BJ (cell line): ENCODE results near the gene RPL39. TPM values are rescaled to one million over a fixed set of nuclear protein-coding genes. Genes with fewer than 3 reads are reported as not detected.
"Not testable (repeated sequence)": the region's sequence is repeated elsewhere in the genome, so short reads cannot be mapped to it uniquely, and the experiment has no call there.

ENCODE experiments used
- CTCF ChIA-PET: fragments of 350-600 bp; formaldehyde crosslinking; extraction: SDS; loops from one replicate; lab custom pipeline; 2021; ENCODE audit warnings: antibody characterized with exemption, inconsistent platforms; lab: Yijun Ruan, JAX
- POLR2A ChIA-PET: fragments of 300-600 bp; sonication (Branson Sonifier 250); formaldehyde crosslinking; extraction: SDS; loops from one replicate; lab custom pipeline; 2021; ENCODE audit warnings: antibody characterized with exemption; lab: Charles Lee
- DNase-seq: peaks from one replicate; pipeline ENCODE4 v3.0.0-alpha.2; 2011; ENCODE audit warnings: low read depth
- H3K27me3 ChIP-seq: 2 replicates; pipeline ENCODE4 v1.6.0; 2011; ENCODE audit warnings: low read length; ENCODE audit not compliant: control insufficient read depth, insufficient read depth
- H3K36me3 ChIP-seq: 2 replicates; pipeline ENCODE4 v1.5.1; 2011; ENCODE audit warnings: low read length; ENCODE audit not compliant: control insufficient read depth, insufficient read depth
- H3K4me3 ChIP-seq: 2 replicates; pipeline ENCODE4 v1.5.1; 2011; ENCODE audit warnings: low read depth, mild to moderate bottlenecking, control low read depth, low read length
- polyA plus RNA-seq: library from polyadenylated mRNA; depleted of rRNA; stranded (reverse); fragments of >200 nt; gene quantifications from 2 replicates; pipeline ENCODE4 v1.2.3, GENCODE V29; 2011
- TF ChIP-seq, protein P1 (sequence below): IDR thresholded peaks from 2 replicates; pipeline ENCODE4 v1.5.1; 2011; ENCODE audit warnings: low read depth, mild to moderate bottlenecking, control low read depth, inconsistent platforms, low read length, moderate library complexity; ENCODE audit not compliant: insufficient read depth

The RPL39 gene
- polyA plus RNA-seq, 1 experiment, result 935 TPM

DNA sequence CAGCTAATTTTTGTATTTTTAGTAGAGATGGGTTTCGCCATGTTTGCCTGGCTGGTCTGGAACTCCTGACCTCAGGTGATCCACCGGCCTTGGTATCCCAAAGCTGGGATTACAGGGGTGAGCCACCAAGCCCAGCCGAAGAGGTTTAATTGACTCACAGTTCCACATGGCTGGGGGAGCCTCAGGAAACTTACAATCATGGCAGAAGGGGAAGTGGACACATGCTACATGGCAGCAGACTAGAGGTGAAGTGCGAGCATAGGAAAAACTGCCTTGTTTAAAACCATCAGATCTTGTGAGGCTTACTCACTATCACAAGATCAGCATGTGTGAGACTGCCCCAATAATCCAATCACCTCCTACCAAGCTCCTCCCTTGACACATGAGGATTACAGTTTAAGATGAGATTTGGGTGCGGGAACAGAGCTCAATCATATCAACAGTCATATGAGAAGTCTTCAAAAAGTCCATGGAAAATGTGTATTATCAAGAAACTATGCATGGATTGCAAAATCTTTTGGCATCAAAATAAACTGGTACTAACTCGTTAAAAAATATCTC, 25.8 kb upstream of the RPL39 start:
- Histone ChIP-seq H3K36me3 (no peaks in the 10 kb centered on the region), H3K27me3 (no peaks in the 10 kb centered on the region), H3K4me3 (no peak overlapping the region)
- TF ChIP-seq, protein P1, sequence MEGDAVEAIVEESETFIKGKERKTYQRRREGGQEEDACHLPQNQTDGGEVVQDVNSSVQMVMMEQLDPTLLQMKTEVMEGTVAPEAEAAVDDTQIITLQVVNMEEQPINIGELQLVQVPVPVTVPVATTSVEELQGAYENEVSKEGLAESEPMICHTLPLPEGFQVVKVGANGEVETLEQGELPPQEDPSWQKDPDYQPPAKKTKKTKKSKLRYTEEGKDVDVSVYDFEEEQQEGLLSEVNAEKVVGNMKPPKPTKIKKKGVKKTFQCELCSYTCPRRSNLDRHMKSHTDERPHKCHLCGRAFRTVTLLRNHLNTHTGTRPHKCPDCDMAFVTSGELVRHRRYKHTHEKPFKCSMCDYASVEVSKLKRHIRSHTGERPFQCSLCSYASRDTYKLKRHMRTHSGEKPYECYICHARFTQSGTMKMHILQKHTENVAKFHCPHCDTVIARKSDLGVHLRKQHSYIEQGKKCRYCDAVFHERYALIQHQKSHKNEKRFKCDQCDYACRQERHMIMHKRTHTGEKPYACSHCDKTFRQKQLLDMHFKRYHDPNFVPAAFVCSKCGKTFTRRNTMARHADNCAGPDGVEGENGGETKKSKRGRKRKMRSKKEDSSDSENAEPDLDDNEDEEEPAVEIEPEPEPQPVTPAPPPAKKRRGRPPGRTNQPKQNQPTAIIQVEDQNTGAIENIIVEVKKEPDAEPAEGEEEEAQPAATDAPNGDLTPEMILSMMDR, result no peak
- DNase-seq, result no peak
- ChIA-PET CTCF (no interaction called here), POLR2A (no interaction called here)

DNA sequence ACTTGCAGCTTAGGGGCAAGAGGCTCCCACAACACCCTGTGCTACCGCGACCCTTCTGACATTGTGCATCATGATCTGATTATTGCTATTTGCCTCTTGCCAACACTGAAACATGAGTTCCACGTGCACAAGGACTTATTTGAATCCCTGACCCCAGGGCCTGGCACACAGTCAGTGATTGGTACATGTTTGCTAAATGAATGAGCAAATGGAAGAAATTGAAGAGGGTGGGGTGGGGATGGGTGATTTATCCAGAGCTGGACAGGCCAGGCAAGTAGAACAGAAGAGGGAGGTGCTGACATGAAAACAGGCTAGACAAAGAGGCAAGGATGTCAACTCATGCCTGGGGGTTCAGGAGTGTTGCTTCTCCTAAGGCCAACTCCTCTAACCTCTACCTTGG, 24.9 kb upstream of the RPL39 start:
- POLR2A ChIA-PET, result no interaction called here
- no peak for DNase-seq
- no peak overlapping the region for H3K4me3 ChIP-seq
- no peaks in the 10 kb centered on the region for H3K36me3 ChIP-seq
- CTCF ChIA-PET, result no interaction called here
- no peaks in the 10 kb centered on the region for H3K27me3 ChIP-seq
- TF ChIP-seq, protein P1, result no peak

DNA sequence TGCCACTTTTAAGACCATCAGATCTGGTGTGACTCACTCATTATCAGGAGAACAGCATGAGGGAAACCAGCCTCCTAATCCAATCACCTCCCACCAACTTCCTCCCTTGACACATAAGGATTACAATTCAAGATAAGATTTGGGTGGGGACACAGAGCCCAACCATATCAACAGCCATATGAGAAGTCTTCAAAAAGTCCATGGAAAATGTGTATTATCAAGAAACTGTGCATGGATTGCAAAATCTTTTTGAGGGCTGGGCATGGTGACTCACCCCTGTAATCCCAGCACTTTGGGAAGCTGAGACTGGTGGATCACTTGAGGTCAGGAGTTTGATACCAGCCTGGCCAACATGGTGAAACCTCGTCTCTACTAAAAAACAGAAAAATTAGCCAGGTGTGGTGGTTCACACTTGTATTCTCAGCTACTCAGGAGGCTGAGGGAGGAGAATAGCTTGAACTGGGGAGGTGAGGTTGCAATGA, 17.8 kb upstream of the RPL39 start:
- TF ChIP-seq, protein P1, result no peak
- H3K4me3 ChIP-seq, result no peak overlapping the region
- ChIA-PET POLR2A (no interaction called here), CTCF (no interaction called here)
- H3K36me3 ChIP-seq, result no peaks in the 10 kb centered on the region
- H3K27me3 ChIP-seq, result no peaks in the 10 kb centered on the region
- no peak for DNase-seq

DNA sequence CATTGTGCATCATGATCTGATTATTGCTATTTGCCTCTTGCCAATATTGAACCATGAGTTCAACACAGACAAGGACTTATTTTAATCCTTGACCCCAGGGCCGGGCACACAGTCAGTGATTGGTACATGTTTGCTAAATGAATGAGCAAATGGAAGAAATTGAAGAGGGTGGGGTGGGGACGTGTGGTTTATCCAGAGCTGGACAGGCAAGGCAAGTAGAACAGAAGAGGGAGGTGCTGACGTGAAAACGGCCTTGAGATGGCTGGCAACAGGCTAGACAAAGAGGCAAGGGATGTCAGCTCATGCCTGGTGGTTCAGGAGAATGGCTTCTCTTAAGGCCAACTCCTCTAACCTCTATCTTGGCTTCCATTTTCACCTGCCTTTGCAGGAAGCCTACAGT, 17.0 kb upstream of the RPL39 start:
- H3K4me3 ChIP-seq, POLR2A ChIA-PET, DNase-seq, H3K27me3 ChIP-seq, H3K36me3 ChIP-seq, CTCF ChIA-PET: not testable (repeated sequence)

DNA sequence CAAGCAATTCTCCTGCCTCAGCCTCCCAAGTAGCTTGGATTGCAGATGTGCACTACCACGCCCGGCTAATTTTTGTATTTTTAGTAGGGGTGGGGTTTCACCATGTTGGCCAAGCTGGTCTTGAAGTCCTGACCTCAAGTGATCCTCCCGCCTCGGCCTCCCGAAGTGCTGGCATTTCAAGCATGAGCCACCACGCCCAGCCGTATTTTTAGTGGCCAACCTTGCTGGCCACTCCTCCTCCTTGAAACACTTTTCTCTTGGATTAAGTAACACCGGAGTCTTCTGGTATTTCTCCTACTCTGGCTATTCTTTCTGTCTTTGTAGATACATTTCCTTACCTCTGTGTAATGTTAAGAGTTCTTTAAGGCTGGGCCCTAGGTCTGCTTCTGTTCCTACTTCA, 11.1 kb upstream of the RPL39 start:
- ChIA-PET POLR2A (no interaction called here), CTCF (no interaction called here)
- no peak for DNase-seq
- H3K4me3 ChIP-seq, result no peak overlapping the region
- TF ChIP-seq, protein P1, result no peak
- no peaks in the 10 kb centered on the region for H3K36me3 ChIP-seq
- no peaks in the 10 kb centered on the region for H3K27me3 ChIP-seq
